Glutamatergic neuron (in vitro differentiated cells): Measurements from ENCODE around the gene MAML2. TPM values are rescaled to one million over a fixed set of nuclear protein-coding genes. Genes with fewer than 3 reads are reported as not detected.

ENCODE experiments used
- DNase-seq: peaks from one replicate; pipeline ENCODE4 v3.0.0; 2022
- H3K27ac Mint-ChIP-seq: one replicate; pipeline ENCODE4 v1.8.0; 2020; ENCODE audit warnings: mild to moderate bottlenecking, mixed read lengths, inconsistent platforms; ENCODE audit not compliant: unreplicated experiment
- H3K27me3 Mint-ChIP-seq: one replicate; pipeline ENCODE4 v1.8.0; 2020; ENCODE audit warnings: mild to moderate bottlenecking, moderate library complexity, mixed read lengths, inconsistent platforms; ENCODE audit not compliant: unreplicated experiment
- H3K36me3 Mint-ChIP-seq: one replicate; pipeline ENCODE4 v1.8.0; 2020; ENCODE audit warnings: mild to moderate bottlenecking, mixed read lengths, inconsistent platforms; ENCODE audit not compliant: unreplicated experiment
- H3K4me1 Mint-ChIP-seq: one replicate; pipeline ENCODE4 v1.8.0; 2020; ENCODE audit warnings: mild to moderate bottlenecking, low read depth, mixed read lengths, inconsistent platforms; ENCODE audit not compliant: unreplicated experiment
- H3K4me3 Mint-ChIP-seq: one replicate; pipeline ENCODE4 v1.8.0; 2020; ENCODE audit warnings: mild to moderate bottlenecking, mixed read lengths, inconsistent platforms; ENCODE audit not compliant: unreplicated experiment
- H3K9me3 Mint-ChIP-seq: one replicate; pipeline ENCODE4 v1.8.0; 2020; ENCODE audit warnings: mild to moderate bottlenecking, moderate library complexity, mixed read lengths, inconsistent platforms; ENCODE audit not compliant: unreplicated experiment
- CTCF ChIP-seq: fragments of 200-600 bp; sonication (generic); IDR thresholded peaks from one replicate; pipeline ENCODE4 v1.5.0; 2021; ENCODE audit not compliant: partially characterized antibody, unreplicated experiment
- total RNA-seq: library from RNA; stranded (reverse); fragmentation: NEBNext Ultra II Directional; extraction: Animal tissue kit (Norgen Biotek cat#: 25700); gene quantifications from one replicate; pipeline ENCODE4 v1.2.1, GENCODE V29; 2021; ENCODE audit not compliant: unreplicated experiment

MAML2 gene
- total RNA-seq, 1 donor from 2014 or later, result 2.1 TPM

GRCh38 chr11:95989780-95990179 is 353.2 kb downstream of the MAML2 start:
- TF ChIP-seq CTCF, result no peak
- H3K36me3 Mint-ChIP-seq, result no peaks in the 10 kb centered on the region
- no peaks in the 10 kb centered on the region for H3K9me3 Mint-ChIP-seq
- H3K27ac Mint-ChIP-seq, result no peak overlapping the region
- H3K27me3 Mint-ChIP-seq, result no peaks in the 10 kb centered on the region
- DNase-seq, result no peak
- peaks cover 2% of the 10 kb centered on the region for H3K4me1 Mint-ChIP-seq
- H3K4me3 Mint-ChIP-seq, result no peak overlapping the region

GRCh38 chr11:95989076-95989605 is 353.9 kb downstream of the MAML2 start:
- H3K36me3 Mint-ChIP-seq, result no peaks in the 10 kb centered on the region
- no peak overlapping the region for H3K27ac Mint-ChIP-seq
- H3K4me3 Mint-ChIP-seq, result no peak overlapping the region
- no peak for TF ChIP-seq CTCF
- DNase-seq, result no peak
- peaks cover 2% of the 10 kb centered on the region for H3K4me1 Mint-ChIP-seq
- no peaks in the 10 kb centered on the region for H3K27me3 Mint-ChIP-seq
- no peaks in the 10 kb centered on the region for H3K9me3 Mint-ChIP-seq

DNA sequence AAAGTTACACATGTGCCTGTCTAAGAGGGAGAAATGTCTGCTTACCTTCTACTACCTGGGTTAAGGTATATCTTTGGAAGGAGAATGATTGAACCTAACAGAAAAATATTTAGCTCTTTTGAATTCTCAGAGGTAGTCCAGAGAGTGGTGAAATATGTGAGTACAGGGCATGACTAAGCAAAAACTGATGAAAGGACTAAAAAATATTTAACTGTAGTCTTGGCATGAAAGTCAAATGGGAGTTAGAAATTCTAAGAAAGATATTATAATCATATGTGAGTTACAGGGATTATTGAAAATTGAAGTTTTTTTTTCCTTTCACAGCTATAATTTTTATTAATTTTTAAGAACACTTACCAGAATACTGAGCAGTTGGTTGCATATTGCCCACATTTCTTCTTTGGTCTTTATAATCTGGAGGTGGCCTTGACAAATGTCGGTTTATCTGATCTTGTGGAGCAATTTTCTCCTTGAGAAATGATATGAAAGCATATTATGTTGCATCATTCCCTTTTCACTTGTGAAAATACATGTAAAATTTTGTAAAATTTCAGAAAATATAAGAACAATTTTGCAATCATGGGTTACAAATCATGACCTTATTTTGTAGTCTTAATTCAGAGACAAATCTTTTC is 357.7 kb downstream of the MAML2 start:
- H3K4me1 Mint-ChIP-seq, result no peaks in the 10 kb centered on the region
- TF ChIP-seq CTCF, result no peak
- no peak overlapping the region for H3K4me3 Mint-ChIP-seq
- no peak for DNase-seq
- no peaks in the 10 kb centered on the region for H3K9me3 Mint-ChIP-seq
- no peaks in the 10 kb centered on the region for H3K27me3 Mint-ChIP-seq
- H3K27ac Mint-ChIP-seq, result no peak overlapping the region
- no peaks in the 10 kb centered on the region for H3K36me3 Mint-ChIP-seq

DNA sequence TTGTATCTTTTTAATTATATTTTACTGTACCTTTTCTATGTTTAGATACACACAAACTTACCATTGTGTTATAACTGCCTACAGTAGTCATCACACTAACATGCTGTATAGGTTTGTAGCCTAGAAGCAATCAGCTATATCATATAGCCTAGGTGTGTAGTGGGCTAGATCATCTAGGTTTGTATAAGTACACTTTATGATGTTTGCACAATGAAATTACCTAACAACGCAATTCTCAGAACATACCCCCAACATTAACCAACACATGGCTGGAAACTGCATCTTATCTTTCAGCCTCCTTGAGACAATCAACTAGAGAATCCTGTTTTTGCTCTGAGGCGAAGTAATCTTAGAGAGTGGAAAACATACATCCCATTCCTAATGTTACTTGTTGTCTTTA is 358.9 kb downstream of the MAML2 start:
- Mint-ChIP-seq H3K9me3 (no peaks in the 10 kb centered on the region), H3K4me1 (no peaks in the 10 kb centered on the region), H3K27ac (no peak overlapping the region), H3K27me3 (no peaks in the 10 kb centered on the region), H3K4me3 (no peak overlapping the region), H3K36me3 (no peaks in the 10 kb centered on the region)
- TF ChIP-seq CTCF, result no peak
- no peak for DNase-seq

DNA sequence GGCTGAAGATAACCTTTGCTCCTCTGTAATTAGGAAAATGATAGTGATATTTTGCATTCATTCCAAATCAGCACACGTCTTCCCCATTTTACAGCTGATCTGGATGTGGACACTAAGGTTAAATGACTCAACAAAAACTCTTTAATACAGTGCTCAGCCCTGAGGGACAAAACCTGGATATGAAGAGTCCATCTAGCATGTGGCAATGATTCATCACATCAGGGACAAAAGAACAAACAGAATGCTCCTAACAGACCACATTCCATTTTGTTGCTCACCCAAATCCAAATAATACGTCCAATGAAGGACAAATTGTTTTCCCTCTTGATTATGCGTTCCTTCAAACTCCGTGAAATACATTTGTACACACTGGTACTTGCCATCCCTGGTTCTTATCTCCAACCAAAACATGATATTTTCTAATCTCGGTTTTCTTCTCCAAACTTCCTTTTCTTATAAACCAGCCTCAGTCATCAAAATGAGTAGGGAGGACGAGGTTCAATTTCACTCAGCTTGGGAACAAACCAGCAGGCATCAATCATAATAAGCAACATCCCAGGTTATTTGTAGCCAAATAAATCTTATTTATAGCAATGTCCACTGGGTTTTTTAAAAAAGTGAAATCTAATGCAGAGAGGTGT is 365.3 kb downstream of the MAML2 start:
- Mint-ChIP-seq H3K36me3 (no peaks in the 10 kb centered on the region), H3K27ac (no peak overlapping the region), H3K27me3 (no peaks in the 10 kb centered on the region), H3K4me3 (no peak overlapping the region), H3K4me1 (no peaks in the 10 kb centered on the region), H3K9me3 (no peaks in the 10 kb centered on the region)
- no peak for DNase-seq
- no peak for TF ChIP-seq CTCF
